ENCODE measurements around the gene CRIP1. TPM values are rescaled to one million over a fixed set of nuclear protein-coding genes. Genes with fewer than 3 reads are reported as not detected.

Gene CRIP1
- total and polyA plus RNA-seq, 2 experiments from 2014 or later = 0.80 to 8.4 TPM

DNA sequence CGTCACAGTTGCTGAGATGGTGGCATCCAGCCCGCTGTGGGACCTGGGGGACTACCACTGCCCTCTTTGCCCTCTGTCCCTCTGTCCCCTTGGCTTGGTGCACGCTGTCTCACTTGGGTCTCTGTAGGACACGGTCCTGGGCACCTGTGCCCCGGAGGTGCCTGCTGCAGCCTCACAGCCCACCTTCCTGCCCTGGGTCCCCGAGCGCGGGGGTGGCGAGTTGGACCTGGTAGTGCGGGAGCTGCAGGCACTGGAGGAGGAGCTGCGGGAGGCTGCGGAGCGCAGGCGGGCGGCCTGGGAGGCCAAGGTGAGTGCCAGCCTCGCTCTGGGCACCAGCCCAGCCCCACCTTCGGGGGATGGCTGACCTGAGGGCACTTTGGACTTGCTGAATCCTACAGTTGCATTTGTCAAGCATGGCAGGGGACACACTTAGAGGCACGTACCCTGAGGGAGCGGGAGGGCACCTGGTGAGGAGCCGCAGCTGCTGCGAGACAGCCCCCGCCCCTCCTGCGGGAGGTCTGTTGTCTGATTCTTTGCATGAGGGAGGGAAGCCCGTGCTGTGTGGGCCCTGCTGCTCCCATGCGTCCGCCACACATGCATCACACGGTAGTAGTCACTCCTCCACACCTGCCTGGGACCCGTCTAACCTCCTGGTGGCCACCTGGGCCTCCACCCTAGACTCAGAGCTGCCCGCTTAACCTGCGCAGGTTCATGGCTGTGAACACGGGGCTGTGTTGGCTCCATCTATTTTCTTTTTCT, 11.2 kb downstream of the CRIP1 start (continued):
- no peak for TF ChIP-seq ZNF331 (CRISPR knock-in tag; IDR thresholded peaks at IDR 0.05; ENCODE audit: low read depth)
- TF ChIP-seq ZNF462 (CRISPR knock-in tag; IDR thresholded peaks at IDR 0.05) = no peak
- TF ChIP-seq CREB1 (CRISPR knock-in tag; IDR thresholded peaks at IDR 0.05; ENCODE audit: low read depth) = no peak

DNA sequence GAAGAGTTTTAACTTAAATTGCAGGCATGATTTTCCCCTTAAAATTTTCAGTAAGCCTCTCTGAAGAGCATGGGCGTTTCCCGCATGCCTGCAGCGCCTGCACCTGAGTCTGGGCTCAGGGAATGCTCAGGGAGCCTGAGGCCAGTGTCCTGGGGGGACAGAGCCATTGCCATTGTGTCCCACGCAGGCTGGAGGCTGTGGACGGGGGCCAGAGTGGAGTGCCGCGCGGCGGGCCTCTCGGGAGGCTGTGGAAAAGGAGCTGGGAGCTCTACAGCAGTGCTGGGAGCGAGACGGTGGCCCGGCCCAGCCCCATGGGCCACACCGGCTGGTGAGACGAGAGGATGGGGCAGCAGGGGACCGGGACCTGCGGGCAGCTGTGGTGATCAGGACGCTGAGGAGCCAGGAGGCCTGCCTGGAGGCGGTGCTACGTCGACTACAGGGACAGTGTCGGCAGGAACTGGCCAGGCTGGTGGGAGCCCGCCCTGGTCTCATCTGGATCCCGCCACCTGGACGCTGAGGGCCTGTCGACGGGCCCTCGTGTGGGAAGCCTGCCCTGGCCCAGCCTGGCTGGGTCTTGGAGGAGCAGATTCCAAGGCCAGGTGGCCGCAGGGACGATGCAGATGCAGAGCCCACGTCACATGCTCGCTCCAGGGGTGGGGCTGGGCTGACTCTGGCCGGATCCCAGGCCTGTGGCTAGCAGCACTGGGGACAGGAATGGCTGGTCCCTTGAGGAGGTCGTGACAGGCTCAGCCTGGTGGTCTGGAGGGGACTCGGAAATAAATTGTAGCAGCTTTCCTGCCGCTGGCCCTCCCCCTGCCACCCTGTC, 12.0 kb downstream of the CRIP1 start:
- no peaks in the 10 kb centered on the region for H3K36me3 Mint-ChIP-seq (ENCODE audit: low read depth)
- H3F3A ChIP-seq (replicated peaks; ENCODE audit: low read depth) = no peaks in the 10 kb centered on the region
- no peaks in the 10 kb centered on the region for H3K9me2 ChIP-seq (ENCODE audit: insufficient read depth)
- H3K27ac Mint-ChIP-seq = no peak overlapping the region
- H2AFZ ChIP-seq = no peak overlapping the region
- DNase-seq (ENCODE audit: low spot score) (peak; percentile 17), ATAC-seq (no peak; the same call in 1 of the 3 replicates)
- no peaks in the 10 kb centered on the region for H3K36me3 ChIP-seq (ENCODE audit: insufficient read depth)
- H3K9me3 Mint-ChIP-seq = no peaks in the 10 kb centered on the region
- 0 out of 3 replicates have a peak, but pooled peaks cover 2% of the 10 kb centered on the region for H3K4me1 Mint-ChIP-seq
- no peaks in the 10 kb centered on the region for H3K79me2 ChIP-seq (replicated peaks; ENCODE audit: insufficient read depth)
- H3K27ac ChIP-seq (ENCODE audit: low read depth) = no peak overlapping the region
- no peaks in the 10 kb centered on the region for H4K20me1 ChIP-seq (replicated peaks; ENCODE audit: insufficient read depth)
- no peaks in the 10 kb centered on the region for H3K27me3 ChIP-seq (ENCODE audit: insufficient read depth)
- no peaks in the 10 kb centered on the region for H3K4me1 ChIP-seq (ENCODE audit: insufficient read depth)
- no peak overlapping the region for H3K4me3 Mint-ChIP-seq
- no peak overlapping the region for H3K4me3 ChIP-seq
- peaks cover 3% of the 10 kb centered on the region for H3K27me3 Mint-ChIP-seq (ENCODE audit: insufficient read depth, low read depth, poor library complexity)
- H3K4me2 ChIP-seq = no peak overlapping the region
- no peak for TF ChIP-seq EZH2phosphoT487 (IDR thresholded peaks at IDR 0.05; ENCODE audit: unreplicated experiment)
- TF ChIP-seq, protein P1, sequence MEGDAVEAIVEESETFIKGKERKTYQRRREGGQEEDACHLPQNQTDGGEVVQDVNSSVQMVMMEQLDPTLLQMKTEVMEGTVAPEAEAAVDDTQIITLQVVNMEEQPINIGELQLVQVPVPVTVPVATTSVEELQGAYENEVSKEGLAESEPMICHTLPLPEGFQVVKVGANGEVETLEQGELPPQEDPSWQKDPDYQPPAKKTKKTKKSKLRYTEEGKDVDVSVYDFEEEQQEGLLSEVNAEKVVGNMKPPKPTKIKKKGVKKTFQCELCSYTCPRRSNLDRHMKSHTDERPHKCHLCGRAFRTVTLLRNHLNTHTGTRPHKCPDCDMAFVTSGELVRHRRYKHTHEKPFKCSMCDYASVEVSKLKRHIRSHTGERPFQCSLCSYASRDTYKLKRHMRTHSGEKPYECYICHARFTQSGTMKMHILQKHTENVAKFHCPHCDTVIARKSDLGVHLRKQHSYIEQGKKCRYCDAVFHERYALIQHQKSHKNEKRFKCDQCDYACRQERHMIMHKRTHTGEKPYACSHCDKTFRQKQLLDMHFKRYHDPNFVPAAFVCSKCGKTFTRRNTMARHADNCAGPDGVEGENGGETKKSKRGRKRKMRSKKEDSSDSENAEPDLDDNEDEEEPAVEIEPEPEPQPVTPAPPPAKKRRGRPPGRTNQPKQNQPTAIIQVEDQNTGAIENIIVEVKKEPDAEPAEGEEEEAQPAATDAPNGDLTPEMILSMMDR (conservative IDR thresholded peaks at IDR 0.05; ENCODE audit: low read depth in 2 of 2) = no peak
- TF ChIP-seq REST (IDR thresholded peaks at IDR 0.05; ENCODE audit: unreplicated experiment) = no peak

Measured in GM23338 (cell line).